ENCODE data around the gene APBA2.

Gene APBA2

GRCh38 chr15:28962851-28963710, 77.3 kb downstream of the APBA2 start:
- no peak for DNase-seq

DNA sequence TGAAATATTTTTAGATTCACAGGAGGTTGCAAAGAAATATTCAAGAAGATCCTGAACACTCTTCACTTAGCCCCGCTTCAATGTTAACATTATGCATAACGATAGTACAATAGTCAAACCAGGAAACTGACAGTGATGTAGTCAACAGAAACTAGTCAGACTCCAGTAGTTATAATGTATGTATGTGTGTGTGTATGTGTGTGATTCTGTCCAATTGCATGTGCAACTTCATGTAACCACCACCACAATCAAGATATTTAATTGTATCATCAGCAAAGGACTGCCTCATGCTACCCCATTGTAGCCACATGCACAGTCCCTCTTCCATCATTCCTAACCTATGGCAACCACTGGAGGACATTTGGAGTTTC, 77.9 kb downstream of the APBA2 start:
- DNase-seq = no peak

DNA sequence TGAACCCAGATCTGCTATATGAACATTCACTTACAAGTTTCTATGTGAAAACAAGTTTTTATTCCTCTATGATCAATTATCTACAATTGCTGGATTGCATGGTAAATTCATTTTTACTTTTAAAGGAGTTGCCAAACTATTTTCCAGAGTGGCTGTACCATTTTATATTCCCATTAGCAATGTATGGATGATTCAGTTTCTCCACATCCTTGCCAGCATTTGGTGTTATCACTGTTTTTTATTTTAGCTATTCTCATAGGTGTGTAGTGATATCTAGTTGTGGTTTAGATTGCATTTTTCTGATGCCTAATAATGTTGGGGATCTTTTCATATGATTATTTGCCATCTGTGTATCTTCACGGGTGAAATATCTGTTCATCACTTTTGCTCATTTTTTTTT, 78.3 kb downstream of the APBA2 start:
- no peak for DNase-seq

GRCh38 chr15:28967066-28967465, 81.3 kb downstream of the APBA2 start:
- no peak for DNase-seq

DNA sequence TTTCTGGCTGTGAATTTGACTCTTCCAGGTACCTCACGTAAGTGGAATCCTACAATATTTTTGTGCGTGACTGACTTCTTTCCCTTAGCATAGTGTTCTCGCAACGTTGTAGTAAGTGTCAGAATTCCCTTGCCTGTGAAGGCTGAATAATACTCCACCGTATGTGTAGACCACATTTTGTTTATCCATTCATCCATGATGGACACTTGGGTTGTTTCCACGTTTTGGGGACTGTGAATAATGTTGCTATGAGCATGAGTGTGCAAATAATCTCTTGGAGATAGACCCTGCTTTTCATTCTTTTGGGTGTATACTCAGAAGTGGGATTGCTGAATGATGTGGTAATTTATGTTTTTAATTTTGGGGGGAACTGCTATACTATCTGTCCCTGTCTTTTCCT, 82.2 kb downstream of the APBA2 start:
- no peak for DNase-seq

DNA sequence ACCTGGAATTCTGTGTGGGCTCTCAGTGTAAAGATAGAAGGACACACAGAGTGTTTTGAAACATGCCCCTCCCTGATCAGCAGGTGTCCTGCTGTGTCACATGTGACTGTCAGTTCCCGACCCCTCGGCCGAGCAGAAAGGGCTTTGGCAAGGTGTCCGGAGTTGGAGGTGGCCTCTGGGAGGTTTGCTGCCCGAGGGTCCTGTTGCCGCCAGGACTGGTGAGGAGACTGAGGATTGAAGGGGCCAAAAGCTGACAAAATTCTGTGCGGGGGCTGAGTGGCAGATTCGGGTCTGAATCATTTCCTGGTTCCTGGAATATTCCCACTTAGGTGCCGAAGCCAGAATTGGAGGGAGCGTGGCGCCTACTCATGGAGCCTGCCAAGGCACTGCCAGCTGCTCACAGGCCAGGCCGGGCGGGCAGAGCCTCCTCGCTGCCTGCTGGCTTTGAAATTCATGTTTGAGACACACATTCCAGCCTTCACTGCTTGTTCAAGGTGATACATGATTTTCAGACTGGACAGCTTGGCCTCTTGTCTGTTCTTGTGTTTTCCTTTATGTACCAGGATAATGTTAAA, 83.8 kb downstream of the APBA2 start:
- no peak for DNase-seq

- no peak for DNase-seq
Measured at GRCh38 chr15:28974142-28974541, 88.4 kb downstream of the APBA2 start.

DNA sequence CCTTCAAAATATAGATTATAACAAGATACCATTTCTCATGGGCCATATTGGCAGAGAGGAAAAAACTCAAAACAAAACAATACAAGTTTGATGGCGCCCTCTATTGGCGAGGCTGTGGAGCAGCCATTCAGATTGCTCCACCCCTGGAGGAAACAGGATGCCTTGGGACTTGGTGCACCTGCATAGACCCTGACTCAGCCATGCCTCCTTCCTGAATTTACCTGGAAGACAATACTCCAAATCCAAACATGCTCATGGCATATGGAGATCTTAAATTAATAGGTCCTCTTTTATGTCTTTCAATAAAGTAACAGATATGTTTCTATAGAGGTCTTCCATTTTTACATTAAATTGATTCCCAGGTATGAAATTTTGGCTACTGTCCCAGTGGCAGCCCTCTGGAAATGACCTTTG, 90.0 kb downstream of the APBA2 start:
- peak; percentile 52 for DNase-seq

- peak; percentile 67 for DNase-seq
Measured at GRCh38 chr15:28977377-28978010, 91.7 kb downstream of the APBA2 start.

DNA sequence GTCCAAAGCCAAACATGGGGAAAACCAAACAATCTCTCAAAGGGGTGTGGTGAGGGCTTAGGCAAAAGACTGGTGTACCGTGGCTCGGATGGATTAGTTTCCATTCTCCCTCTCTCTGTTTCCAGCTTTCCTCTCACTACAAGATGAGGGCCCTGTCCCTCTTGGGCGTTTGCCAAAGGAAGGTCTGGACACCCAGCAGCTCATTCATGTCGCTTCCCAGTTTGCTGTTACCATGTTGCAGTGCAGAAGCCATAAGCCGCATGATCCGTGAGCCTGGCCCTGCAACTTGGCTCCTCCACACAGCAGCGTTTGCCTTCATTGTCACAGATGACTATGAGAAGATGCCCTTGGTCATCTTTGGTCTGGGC, 92.2 kb downstream of the APBA2 start:
- no peak for DNase-seq

DNA sequence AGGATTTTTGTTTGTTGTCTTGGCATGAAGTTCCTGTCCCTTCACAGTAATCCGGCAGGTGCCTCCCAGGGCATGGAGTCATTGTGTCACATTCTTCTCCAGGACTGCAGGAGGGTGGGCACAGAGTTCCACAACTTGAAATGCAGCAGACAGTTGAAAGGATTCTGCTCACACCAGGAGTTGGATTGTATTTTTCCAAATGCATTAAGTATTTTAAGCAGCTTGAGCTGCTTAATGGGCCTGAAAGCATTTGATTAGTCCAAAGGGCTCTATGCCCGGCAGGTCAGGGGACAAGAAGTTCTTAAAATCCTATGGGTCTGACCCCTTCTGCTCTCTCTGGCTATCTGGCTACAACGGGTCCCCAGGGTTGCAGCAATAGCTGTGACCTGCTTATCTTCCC, 92.9 kb downstream of the APBA2 start:
- DNase-seq = no peak

DNA sequence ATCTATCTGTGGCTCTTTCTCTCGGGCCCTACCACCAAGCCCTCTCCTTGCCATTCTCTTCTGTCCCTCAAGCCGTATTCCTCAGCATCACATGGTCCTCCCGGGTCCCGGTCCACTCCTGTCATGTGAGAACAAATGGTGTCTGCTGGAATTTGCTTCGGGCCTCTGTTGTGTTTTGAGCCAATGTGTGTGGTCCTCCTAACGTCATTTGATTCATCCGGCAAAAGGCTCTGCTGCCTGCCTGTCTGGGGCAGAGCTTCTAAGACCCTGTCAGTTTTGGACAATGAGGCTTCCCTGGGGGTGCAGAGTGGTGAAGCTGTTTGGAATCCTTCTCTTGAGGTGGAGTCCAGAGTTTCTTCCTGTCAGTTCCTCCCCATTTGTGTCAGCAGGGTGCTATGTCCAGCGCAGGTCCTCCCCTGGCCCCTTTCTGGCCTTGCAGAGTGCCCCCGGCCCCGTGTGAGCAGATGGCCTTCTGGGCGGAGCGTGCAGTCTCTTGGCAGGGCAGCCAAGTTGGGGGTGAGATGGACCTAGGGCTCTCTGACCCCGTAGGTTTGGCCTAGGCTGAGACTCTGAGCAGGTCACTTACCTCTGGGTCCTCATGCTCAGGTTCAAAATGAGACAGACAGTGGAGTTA, 93.6 kb downstream of the APBA2 start:
- no peak for DNase-seq

DNA sequence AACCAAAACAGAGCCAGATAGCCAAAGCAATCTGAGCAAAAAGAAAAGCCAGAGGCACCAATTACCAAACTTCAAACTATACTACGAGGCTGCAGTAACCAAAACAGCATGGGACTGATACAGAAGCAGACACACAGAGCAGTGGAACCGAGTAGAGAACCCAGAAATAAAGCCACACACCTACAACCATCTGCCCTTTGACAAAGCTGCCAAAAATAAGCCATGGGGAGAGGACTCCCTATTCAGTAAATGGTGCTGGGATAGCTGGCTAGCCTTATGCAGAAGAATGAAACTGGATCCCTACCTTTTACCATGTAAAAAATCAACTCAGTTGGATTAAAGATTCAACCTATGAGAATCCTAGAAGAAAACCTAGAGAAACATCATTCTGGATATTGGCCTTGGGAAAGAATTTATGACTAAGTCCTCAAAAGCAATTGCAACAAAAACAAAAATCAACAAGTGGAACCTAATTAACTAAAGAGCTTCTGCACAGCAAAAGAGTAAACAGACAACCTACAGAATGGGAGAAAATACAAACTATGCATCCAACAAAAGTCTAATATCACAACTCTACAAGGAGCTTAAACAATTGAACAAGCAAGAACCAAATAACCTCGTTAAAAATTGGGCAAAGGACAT, 95.1 kb downstream of the APBA2 start:
- DNase-seq = no peak

DNA sequence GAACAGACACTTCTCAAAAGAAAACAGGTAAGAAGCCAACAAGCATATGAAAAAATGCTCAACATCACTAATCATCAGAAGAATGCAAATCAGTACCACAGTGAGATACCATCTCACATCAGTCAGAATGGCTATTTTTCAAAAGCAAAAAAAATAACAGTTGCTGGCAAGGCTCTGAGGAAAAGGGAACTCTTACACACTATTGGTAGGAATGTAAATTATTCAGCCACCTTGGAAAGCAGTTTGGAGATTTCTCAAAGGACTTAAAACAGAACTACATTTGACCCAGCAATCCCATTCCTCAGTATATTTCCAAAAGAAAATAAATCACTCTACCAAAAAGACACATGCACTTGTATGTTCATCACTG, 95.6 kb downstream of the APBA2 start:
- DNase-seq = no peak

GRCh38 chr15:28981921-28982320, 96.1 kb downstream of the APBA2 start:
- DNase-seq = no peak

DNA sequence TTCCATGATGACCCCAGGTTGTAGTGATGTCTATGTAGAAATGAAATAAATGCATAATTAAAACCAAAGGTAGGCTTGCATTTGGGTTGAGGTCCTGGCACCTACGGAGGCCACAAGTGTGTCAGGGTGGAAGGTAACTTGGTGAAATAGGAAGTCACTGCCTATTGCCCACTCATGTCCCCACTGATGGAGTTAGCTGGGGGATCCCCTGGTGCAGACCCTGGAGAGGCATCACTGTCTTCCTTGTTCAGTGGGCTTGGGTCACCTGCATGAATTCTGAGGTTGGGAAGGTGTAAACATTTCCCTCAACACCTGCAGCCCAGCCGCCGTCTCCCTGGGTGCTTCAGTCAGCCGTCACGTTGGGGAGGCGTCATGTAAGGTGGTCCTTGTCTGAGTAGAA, 97.1 kb downstream of the APBA2 start:
- DNase-seq = no peak

- no peak for DNase-seq
Measured at GRCh38 chr15:28983432-28984311, 97.9 kb downstream of the APBA2 start.

DNA sequence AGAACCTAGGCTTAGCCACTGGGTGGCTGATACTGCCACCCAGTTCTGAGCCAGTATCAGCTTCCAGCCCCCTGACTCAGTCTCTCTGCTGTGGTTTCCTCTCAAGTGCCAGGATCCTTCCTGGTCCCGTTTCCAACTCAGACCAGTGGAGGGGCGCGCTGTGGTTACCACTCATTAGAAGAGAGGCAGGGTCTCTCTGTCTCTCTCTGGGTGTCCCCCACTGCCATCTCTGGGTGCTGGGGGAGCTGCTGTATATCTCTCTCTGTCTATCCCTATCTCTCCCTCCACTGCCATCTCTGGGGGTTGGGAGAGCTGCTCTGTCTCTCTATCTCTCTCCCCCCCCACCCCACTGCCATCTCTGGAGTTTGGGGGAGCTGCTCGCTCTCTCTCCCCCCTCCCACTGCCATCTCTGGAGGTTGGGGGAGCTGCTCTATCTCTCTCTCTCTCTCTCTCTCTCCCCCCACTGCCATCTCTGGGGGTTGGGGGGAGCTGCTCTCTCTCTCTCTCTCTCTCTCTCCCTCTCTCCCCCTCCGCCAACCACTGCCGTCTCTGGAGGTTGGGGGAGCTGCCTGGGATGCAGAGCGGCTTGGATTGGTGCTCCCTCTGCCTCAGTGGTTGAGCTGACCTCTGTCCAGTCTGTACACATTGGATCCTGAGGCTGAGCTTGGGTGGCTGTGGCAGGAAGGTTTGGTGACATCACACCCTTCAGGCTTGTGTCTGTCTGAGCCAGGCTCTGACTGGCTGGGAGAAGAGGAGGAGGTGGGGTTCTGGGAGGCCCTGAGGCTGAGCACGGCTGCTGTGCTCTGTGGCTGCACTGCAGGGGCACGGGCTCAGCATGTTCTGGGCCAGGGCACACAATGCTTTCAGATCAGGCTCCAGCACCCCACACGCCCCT, 98.9 kb downstream of the APBA2 start:
- peak; percentile 59 for DNase-seq

GRCh38 chr15:28985316-28985645, 99.5 kb downstream of the APBA2 start:
- DNase-seq = no peak

GRCh38 chr15:28985691-28986090, 99.9 kb downstream of the APBA2 start:
- no peak for DNase-seq

- no peak for DNase-seq
Measured at GRCh38 chr15:28986108-28986507, 100.3 kb downstream of the APBA2 start.

Data from right hindlimb (tissue), 1 donor.